GM12878 (cell line): ENCODE results near the gene PIK3C3. TPM values are rescaled to one million over a fixed set of nuclear protein-coding genes. Genes with fewer than 3 reads are reported as not detected.
A peak's percentile ranks its signal among the peaks of the same experiment; 100 is the strongest.

Source experiments
- CREB1 ChIP-seq: IDR thresholded peaks from 2 replicates; pipeline ENCODE4 v1.6.1; 2012; ENCODE audit warnings: low read depth, mild to moderate bottlenecking, inconsistent platforms
- EGR1 ChIP-seq, 2 experiments: IDR thresholded peaks; 1 replicate in 1 of 2; 2 replicates in 1 of 2; pipeline ENCODE4 v1.6.1; 2011 to 2012; ENCODE audit warnings: low read depth in 2 of 2, low read length in 2 of 2, borderline replicate concordance in 1 of 2, mild to moderate bottlenecking in 1 of 2, moderate library complexity in 1 of 2
- ESRRA ChIP-seq: IDR thresholded peaks from 2 replicates; pipeline ENCODE4 v1.6.1; 2012; ENCODE audit warnings: mild to moderate bottlenecking, low read length, improper control_type of control experiment
- ETV6 ChIP-seq, 2 experiments: fragments of 450-650 bp in 1 of 2; IDR thresholded peaks in 1 of 2; conservative IDR thresholded peaks in 1 of 2; 2 replicates each; pipeline ENCODE4 v1.6.1; 2014; ENCODE audit warnings: antibody characterized with exemption in 1 of 2, borderline replicate concordance in 1 of 2, low read depth in 1 of 2, mild to moderate bottlenecking in 1 of 2, moderate library complexity in 1 of 2
- FOXM1 ChIP-seq: IDR thresholded peaks from 2 replicates; pipeline ENCODE4 v1.6.1; 2012; ENCODE audit warnings: low read depth, mild to moderate bottlenecking, inconsistent platforms, low read length, moderate library complexity
- GABPA ChIP-seq: IDR thresholded peaks from 2 replicates; pipeline ENCODE4 v1.6.1; 2014; ENCODE audit warnings: antibody characterized with exemption, low read depth, mild to moderate bottlenecking, inconsistent platforms
- GATAD2B ChIP-seq: fragments of 450-650 bp; conservative IDR thresholded peaks from 2 replicates; pipeline ENCODE4 v1.6.1; 2017; ENCODE audit warnings: low read depth, mild to moderate bottlenecking, moderate library complexity
- MXI1 ChIP-seq: fragments of 150-350 bp; IDR thresholded peaks from 2 replicates; pipeline ENCODE4 v1.6.1; 2011; ENCODE audit warnings: low read depth, mild to moderate bottlenecking, inconsistent platforms, low read length, improper control_type of control experiment
- MYB ChIP-seq: fragments of 150-350 bp; IDR thresholded peaks from 2 replicates; pipeline ENCODE4 v1.6.1; 2014; ENCODE audit warnings: mild to moderate bottlenecking, low read depth, low read length, borderline replicate concordance
- NFIC ChIP-seq: IDR thresholded peaks from 2 replicates; pipeline ENCODE4 v1.6.1; 2012; ENCODE audit warnings: low read depth, mild to moderate bottlenecking, inconsistent platforms, low read length, moderate library complexity
- NR2F1 ChIP-seq: fragments of 450-650 bp; conservative IDR thresholded peaks from 2 replicates; pipeline ENCODE4 v1.6.1; 2017; ENCODE audit warnings: mild to moderate bottlenecking
- PML ChIP-seq: IDR thresholded peaks from 2 replicates; pipeline ENCODE4 v1.6.1; 2012; ENCODE audit warnings: low read length, inconsistent platforms
- SMARCA5 ChIP-seq: fragments of 450-650 bp; IDR thresholded peaks from 2 replicates; pipeline ENCODE4 v1.6.1; 2017; ENCODE audit warnings: mild to moderate bottlenecking
- SPI1 ChIP-seq: IDR thresholded peaks from 2 replicates; pipeline ENCODE4 v1.6.1; 2011; ENCODE audit warnings: low read depth, mild to moderate bottlenecking, low read length, moderate library complexity, borderline replicate concordance; ENCODE audit not compliant: insufficient read depth
- SRF ChIP-seq, 2 experiments: IDR thresholded peaks; 2 replicates each; pipeline ENCODE4 v1.6.1; 2011; ENCODE audit warnings: low read depth in 2 of 2, low read length in 2 of 2, mild to moderate bottlenecking in 1 of 2, moderate library complexity in 1 of 2
- STAT3 ChIP-seq: IDR thresholded peaks from 2 replicates; pipeline ENCODE4 v1.6.1; 2011; ENCODE audit warnings: low read depth, low read length, improper control_type of control experiment
- TARDBP ChIP-seq: IDR thresholded peaks from 2 replicates; pipeline ENCODE4 v1.6.1; 2016; ENCODE audit warnings: borderline replicate concordance
- polyA plus RNA-seq, 11 experiments: library from polyadenylated mRNA; depleted of rRNA in 4 of 11; unstranded in 6 of 11; stranded (reverse) in 5 of 11; fragments of >200 nt; fragmentation: Nextera tagmentation in 4 of 11; fragmentation: Illumina TruSeq in 1 of 11; extraction: Ambion mirVana in 4 of 11; extraction: Trizol in 1 of 11; gene quantifications; 1 replicate in 1 of 11; 2 replicates in 10 of 11; pipeline versions ENCODE4 v1.2.1 to v1.2.3, GENCODE V29; 2011 to 2016; ENCODE audit warnings: inconsistent platforms in 2 of 11, missing spikeins in 2 of 11, low read depth in 1 of 11
- total RNA-seq, 4 experiments: library from RNA; depleted of rRNA in 3 of 4; stranded (reverse); fragments of >200 nt in 3 of 4; fragmentation: Illumina TruSeq in 1 of 4; extraction: Trizol in 1 of 4; gene quantifications; 2 replicates each; pipeline versions ENCODE4 v1.2.1 to v1.2.3, GENCODE V29; 2013 to 2021
- TF ChIP-seq, protein P1 (sequence below): IDR thresholded peaks from 2 replicates; pipeline ENCODE4 v1.6.1; 2012; ENCODE audit warnings: improper control_type of control experiment, low read depth, low read length; ENCODE audit not compliant: insufficient replicate concordance
- TF ChIP-seq, protein P2 (sequence below): fragments of 450-650 bp; IDR thresholded peaks from 2 replicates; pipeline ENCODE4 v1.6.1; 2018; ENCODE audit warnings: mild to moderate bottlenecking, low read depth, moderate library complexity; ENCODE audit not compliant: partially characterized antibody

Gene PIK3C3
- total and polyA plus RNA-seq, 10 of the 15 experiments (the other 5 are each of a cell fraction or from before 2014, with no cell fraction given): 14.4 to 131 (median 32.4) TPM

DNA sequence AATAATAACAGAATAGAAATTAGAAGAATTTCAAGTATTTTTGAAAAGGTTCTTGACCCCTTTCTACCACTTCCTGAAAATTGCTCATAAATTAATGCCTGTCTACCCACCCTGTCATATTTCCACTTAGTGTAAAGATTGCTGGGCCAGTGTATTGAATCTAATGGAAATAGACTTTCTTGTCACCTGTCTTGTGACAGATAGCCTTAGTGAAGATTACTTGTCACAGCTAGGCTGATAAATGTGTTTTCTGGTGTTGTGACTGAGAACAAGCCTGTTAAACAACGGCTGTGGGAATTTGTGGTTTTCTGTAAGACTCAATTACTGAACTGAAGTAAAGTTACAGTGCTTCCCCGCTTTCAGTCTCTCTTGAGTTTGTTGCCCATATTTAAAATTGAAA, 37.0 kb downstream of the PIK3C3 start (continued):
- TF ChIP-seq, protein P1, sequence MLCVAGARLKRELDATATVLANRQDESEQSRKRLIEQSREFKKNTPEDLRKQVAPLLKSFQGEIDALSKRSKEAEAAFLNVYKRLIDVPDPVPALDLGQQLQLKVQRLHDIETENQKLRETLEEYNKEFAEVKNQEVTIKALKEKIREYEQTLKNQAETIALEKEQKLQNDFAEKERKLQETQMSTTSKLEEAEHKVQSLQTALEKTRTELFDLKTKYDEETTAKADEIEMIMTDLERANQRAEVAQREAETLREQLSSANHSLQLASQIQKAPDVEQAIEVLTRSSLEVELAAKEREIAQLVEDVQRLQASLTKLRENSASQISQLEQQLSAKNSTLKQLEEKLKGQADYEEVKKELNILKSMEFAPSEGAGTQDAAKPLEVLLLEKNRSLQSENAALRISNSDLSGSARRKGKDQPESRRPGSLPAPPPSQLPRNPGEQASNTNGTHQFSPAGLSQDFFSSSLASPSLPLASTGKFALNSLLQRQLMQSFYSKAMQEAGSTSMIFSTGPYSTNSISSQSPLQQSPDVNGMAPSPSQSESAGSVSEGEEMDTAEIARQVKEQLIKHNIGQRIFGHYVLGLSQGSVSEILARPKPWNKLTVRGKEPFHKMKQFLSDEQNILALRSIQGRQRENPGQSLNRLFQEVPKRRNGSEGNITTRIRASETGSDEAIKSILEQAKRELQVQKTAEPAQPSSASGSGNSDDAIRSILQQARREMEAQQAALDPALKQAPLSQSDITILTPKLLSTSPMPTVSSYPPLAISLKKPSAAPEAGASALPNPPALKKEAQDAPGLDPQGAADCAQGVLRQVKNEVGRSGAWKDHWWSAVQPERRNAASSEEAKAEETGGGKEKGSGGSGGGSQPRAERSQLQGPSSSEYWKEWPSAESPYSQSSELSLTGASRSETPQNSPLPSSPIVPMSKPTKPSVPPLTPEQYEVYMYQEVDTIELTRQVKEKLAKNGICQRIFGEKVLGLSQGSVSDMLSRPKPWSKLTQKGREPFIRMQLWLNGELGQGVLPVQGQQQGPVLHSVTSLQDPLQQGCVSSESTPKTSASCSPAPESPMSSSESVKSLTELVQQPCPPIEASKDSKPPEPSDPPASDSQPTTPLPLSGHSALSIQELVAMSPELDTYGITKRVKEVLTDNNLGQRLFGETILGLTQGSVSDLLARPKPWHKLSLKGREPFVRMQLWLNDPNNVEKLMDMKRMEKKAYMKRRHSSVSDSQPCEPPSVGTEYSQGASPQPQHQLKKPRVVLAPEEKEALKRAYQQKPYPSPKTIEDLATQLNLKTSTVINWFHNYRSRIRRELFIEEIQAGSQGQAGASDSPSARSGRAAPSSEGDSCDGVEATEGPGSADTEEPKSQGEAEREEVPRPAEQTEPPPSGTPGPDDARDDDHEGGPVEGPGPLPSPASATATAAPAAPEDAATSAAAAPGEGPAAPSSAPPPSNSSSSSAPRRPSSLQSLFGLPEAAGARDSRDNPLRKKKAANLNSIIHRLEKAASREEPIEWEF: peak; percentile 84
- TF ChIP-seq FOXM1 (peak; percentile 71; the same call in 1 of the 2 replicates), STAT3 (peak; percentile 93; the same call in 1 of the 2 replicates), GATAD2B (peak; percentile 90), SPI1 (peak; percentile 47; the same call in 1 of the 2 replicates), MXI1 (peak; percentile 62; the same call in 1 of the 2 replicates), SMARCA5 (peak; percentile 54; the same call in 1 of the 2 replicates), EGR1 (IDR thresholded peaks at IDR 0.05; ENCODE audit: borderline replicate concordance in 1 of 2, low read depth in 2 of 2, low read length in 2 of 2) (no peak), ETV6 (conservative IDR thresholded peaks at IDR 0.05 in 1 of 2, IDR thresholded peaks at IDR 0.05 in 1 of 2; ENCODE audit: borderline replicate concordance in 1 of 2, low read depth in 1 of 2) (0 out of 4 replicates have a peak, but pooled peaks of 1 of the 2 experiments have one; percentile 57), CREB1 (0 out of 2 replicates have a peak, but pooled peaks have one; percentile 23), NFIC (peak; percentile 68; the same call in 1 of the 2 replicates), PML (0 out of 2 replicates have a peak, but pooled peaks have one; percentile 54), TARDBP (no peak), MYB (0 out of 2 replicates have a peak, but pooled peaks have one; percentile 48), NR2F1 (peak; percentile 98), SRF (IDR thresholded peaks at IDR 0.05; ENCODE audit: low read depth in 2 of 2, low read length in 2 of 2) (no peak), ESRRA (no peak), GABPA (no peak)
- TF ChIP-seq, protein P2, sequence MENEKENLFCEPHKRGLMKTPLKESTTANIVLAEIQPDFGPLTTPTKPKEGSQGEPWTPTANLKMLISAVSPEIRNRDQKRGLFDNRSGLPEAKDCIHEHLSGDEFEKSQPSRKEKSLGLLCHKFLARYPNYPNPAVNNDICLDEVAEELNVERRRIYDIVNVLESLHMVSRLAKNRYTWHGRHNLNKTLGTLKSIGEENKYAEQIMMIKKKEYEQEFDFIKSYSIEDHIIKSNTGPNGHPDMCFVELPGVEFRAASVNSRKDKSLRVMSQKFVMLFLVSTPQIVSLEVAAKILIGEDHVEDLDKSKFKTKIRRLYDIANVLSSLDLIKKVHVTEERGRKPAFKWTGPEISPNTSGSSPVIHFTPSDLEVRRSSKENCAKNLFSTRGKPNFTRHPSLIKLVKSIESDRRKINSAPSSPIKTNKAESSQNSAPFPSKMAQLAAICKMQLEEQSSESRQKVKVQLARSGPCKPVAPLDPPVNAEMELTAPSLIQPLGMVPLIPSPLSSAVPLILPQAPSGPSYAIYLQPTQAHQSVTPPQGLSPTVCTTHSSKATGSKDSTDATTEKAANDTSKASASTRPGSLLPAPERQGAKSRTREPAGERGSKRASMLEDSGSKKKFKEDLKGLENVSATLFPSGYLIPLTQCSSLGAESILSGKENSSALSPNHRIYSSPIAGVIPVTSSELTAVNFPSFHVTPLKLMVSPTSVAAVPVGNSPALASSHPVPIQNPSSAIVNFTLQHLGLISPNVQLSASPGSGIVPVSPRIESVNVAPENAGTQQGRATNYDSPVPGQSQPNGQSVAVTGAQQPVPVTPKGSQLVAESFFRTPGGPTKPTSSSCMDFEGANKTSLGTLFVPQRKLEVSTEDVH: peak; percentile 42
